OCI-LY1 (cell line): ENCODE data around the gene PYGL.
A peak's percentile ranks its signal among the peaks of the same experiment; 100 is the strongest.

Experiments
- H2AFZ ChIP-seq: fragments of 200-600 bp; sonication (generic), shearing (Covaris generic); 2 replicates; pipeline ENCODE4 v1.6.0; 2014; ENCODE audit warnings: antibody characterized with exemption, mild to moderate bottlenecking, low read length
- H3F3A ChIP-seq: fragments of 200-600 bp; sonication (generic), shearing (Covaris generic); 2 replicates; pipeline ENCODE4 v1.6.0; 2014; ENCODE audit warnings: mild to moderate bottlenecking, antibody characterized with exemption, low read length, moderate library complexity; ENCODE audit not compliant: insufficient read depth
- H3K27ac ChIP-seq: fragments of 200-600 bp; sonication (generic); 2 replicates; pipeline ENCODE4 v1.5.1; 2014; ENCODE audit warnings: low read length, mixed run types, mild to moderate bottlenecking, low read depth; ENCODE audit not compliant: poor library complexity, severe bottlenecking
- H3K27me3 ChIP-seq: fragments of 200-600 bp; sonication (generic); 2 replicates; pipeline ENCODE4 v1.6.0; 2014; ENCODE audit warnings: antibody characterized with exemption, mild to moderate bottlenecking, low read length, moderate library complexity; ENCODE audit not compliant: insufficient read depth
- H3K36me3 ChIP-seq: fragments of 200-600 bp; sonication (generic); 2 replicates; pipeline ENCODE4 v1.6.1; 2014; ENCODE audit warnings: mild to moderate bottlenecking, antibody characterized with exemption, low read length, moderate library complexity, mixed read lengths; ENCODE audit not compliant: insufficient read depth
- H3K4me1 ChIP-seq: fragments of 200-600 bp; sonication (generic); 2 replicates; pipeline ENCODE4 v1.5.1; 2014; ENCODE audit warnings: mild to moderate bottlenecking, low read length, moderate library complexity; ENCODE audit not compliant: insufficient read depth, severe bottlenecking
- H3K4me2 ChIP-seq: fragments of 200-600 bp; sonication (generic), shearing (Covaris generic); 2 replicates; pipeline ENCODE4 v1.6.1; 2014; ENCODE audit warnings: low read length
- H3K4me3 ChIP-seq: fragments of 200-600 bp; sonication (generic); 2 replicates; pipeline ENCODE4 v1.5.1; 2014; ENCODE audit warnings: low read length, low read depth, mild to moderate bottlenecking, mixed read lengths; ENCODE audit not compliant: poor library complexity, severe bottlenecking
- H3K79me2 ChIP-seq: fragments of 200-600 bp; shearing (Covaris generic); 2 replicates; pipeline ENCODE4 v1.6.1; 2016; ENCODE audit warnings: mixed run types, low read length, mixed read lengths; ENCODE audit not compliant: insufficient read depth
- H3K9ac ChIP-seq: fragments of 200-600 bp; sonication (generic), shearing (Covaris generic); 2 replicates; pipeline ENCODE4 v1.6.1; 2014; ENCODE audit warnings: mild to moderate bottlenecking, low read length, mixed read lengths
- H3K9me2 ChIP-seq: fragments of 200-600 bp; sonication (generic), shearing (Covaris generic); 2 replicates; pipeline ENCODE4 v1.6.1; 2014; ENCODE audit warnings: low read depth, mild to moderate bottlenecking, low read length, mixed read lengths
- H3K9me3 ChIP-seq: fragments of 200-600 bp; shearing (Covaris generic); 2 replicates; pipeline ENCODE4 v1.6.1; 2014; ENCODE audit warnings: low read length, mixed read lengths
- H4K20me1 ChIP-seq: fragments of 200-600 bp; sonication (generic), shearing (Covaris generic); 2 replicates; pipeline ENCODE4 v1.6.0; 2016; ENCODE audit warnings: mild to moderate bottlenecking, low read length; ENCODE audit not compliant: insufficient read depth
- EZH2 ChIP-seq: fragments of 200-600 bp; sonication (generic), shearing (Covaris generic); IDR thresholded peaks from 2 replicates; pipeline ENCODE4 v1.8.0; 2017; ENCODE audit warnings: borderline replicate concordance, mixed run types, mild to moderate bottlenecking, antibody characterized with exemption, low read length, moderate library complexity, mixed read lengths
- TF ChIP-seq, protein P1 (sequence below): fragments of 200-600 bp; sonication (generic), shearing (Covaris generic); IDR thresholded peaks from 2 replicates; pipeline ENCODE4 v1.5.1; 2017; ENCODE audit warnings: mild to moderate bottlenecking, antibody characterized with exemption, low read length, moderate library complexity, mixed read lengths

PYGL gene

GRCh38 chr14:50929506-50929905, 14.8 kb downstream of the PYGL start:
- TF ChIP-seq, protein P1, sequence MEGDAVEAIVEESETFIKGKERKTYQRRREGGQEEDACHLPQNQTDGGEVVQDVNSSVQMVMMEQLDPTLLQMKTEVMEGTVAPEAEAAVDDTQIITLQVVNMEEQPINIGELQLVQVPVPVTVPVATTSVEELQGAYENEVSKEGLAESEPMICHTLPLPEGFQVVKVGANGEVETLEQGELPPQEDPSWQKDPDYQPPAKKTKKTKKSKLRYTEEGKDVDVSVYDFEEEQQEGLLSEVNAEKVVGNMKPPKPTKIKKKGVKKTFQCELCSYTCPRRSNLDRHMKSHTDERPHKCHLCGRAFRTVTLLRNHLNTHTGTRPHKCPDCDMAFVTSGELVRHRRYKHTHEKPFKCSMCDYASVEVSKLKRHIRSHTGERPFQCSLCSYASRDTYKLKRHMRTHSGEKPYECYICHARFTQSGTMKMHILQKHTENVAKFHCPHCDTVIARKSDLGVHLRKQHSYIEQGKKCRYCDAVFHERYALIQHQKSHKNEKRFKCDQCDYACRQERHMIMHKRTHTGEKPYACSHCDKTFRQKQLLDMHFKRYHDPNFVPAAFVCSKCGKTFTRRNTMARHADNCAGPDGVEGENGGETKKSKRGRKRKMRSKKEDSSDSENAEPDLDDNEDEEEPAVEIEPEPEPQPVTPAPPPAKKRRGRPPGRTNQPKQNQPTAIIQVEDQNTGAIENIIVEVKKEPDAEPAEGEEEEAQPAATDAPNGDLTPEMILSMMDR, result no peak
- no peak for TF ChIP-seq EZH2
- no peak overlapping the region for H2AFZ ChIP-seq
- H4K20me1 ChIP-seq, result no peaks in the 10 kb centered on the region
- H3K9me2 ChIP-seq, result no peaks in the 10 kb centered on the region
- 0 out of 2 replicates have a peak, but pooled peaks cover 7% of the 10 kb centered on the region for H3K36me3 ChIP-seq
- no peak overlapping the region for H3K9ac ChIP-seq
- H3K4me3 ChIP-seq, result no peak overlapping the region
- H3K27me3 ChIP-seq, result no peaks in the 10 kb centered on the region
- peaks cover 11% of the 10 kb centered on the region for H3K4me1 ChIP-seq
- H3K9me3 ChIP-seq, result no peaks in the 10 kb centered on the region
- H3K79me2 ChIP-seq, result no peaks in the 10 kb centered on the region
- H3F3A ChIP-seq, result 0 out of 2 replicates have a peak, but pooled peaks cover 4% of the 10 kb centered on the region
- H3K27ac ChIP-seq, result no peak overlapping the region
- no peak overlapping the region for H3K4me2 ChIP-seq

GRCh38 chr14:50928002-50928635, 16.2 kb downstream of the PYGL start:
- peaks cover 11% of the 10 kb centered on the region for H3K4me1 ChIP-seq
- no peaks in the 10 kb centered on the region for H3K9me3 ChIP-seq
- H3K79me2 ChIP-seq, result no peaks in the 10 kb centered on the region
- H3K9me2 ChIP-seq, result no peaks in the 10 kb centered on the region
- H3K9ac ChIP-seq, result no peak overlapping the region
- H3K27ac ChIP-seq, result peak overlapping the region; percentile 46
- H3K27me3 ChIP-seq, result no peaks in the 10 kb centered on the region
- no peak overlapping the region for H2AFZ ChIP-seq
- TF ChIP-seq, protein P1, result no peak
- no peak for TF ChIP-seq EZH2
- 0 out of 2 replicates have a peak, but pooled peaks cover 7% of the 10 kb centered on the region for H3K36me3 ChIP-seq
- H3F3A ChIP-seq, result 0 out of 2 replicates have a peak, but pooled peaks cover 4% of the 10 kb centered on the region
- peak overlapping the region; percentile 38; the same call in 1 of the 2 replicates for H3K4me2 ChIP-seq
- no peak overlapping the region for H3K4me3 ChIP-seq
- no peaks in the 10 kb centered on the region for H4K20me1 ChIP-seq

- Histone ChIP-seq H3K9me2 (no peaks in the 10 kb centered on the region), H4K20me1 (no peaks in the 10 kb centered on the region), H3K79me2 (no peaks in the 10 kb centered on the region), H3K27ac (no peak overlapping the region), H3K4me3 (no peak overlapping the region), H3K9ac (no peak overlapping the region), H3K4me2 (no peak overlapping the region), H3F3A (0 out of 2 replicates have a peak, but pooled peaks cover 4% of the 10 kb centered on the region), H2AFZ (no peak overlapping the region), H3K4me1 (peaks cover 11% of the 10 kb centered on the region), H3K9me3 (no peaks in the 10 kb centered on the region), H3K36me3 (0 out of 2 replicates have a peak, but pooled peaks cover 7% of the 10 kb centered on the region), H3K27me3 (no peaks in the 10 kb centered on the region)
- TF ChIP-seq, protein P1, result no peak
- TF ChIP-seq EZH2, result no peak
Observed at GRCh38 chr14:50926851-50927386, 17.4 kb downstream of the PYGL start.
